Keratinocyte (primary cell): Measurements from ENCODE around the gene WFS1. TPM values are rescaled to one million over a fixed set of nuclear protein-coding genes. Genes with fewer than 3 reads are reported as not detected.

Experiments
- DNase-seq: peaks from one replicate; pipeline ENCODE4 v3.0.0-alpha.2; 2011; ENCODE audit warnings: low read depth, missing footprints, low spot score
- FAIRE-seq: peaks from 2 replicates; lab custom pipeline; 2011; peaks lifted over from hg19 to GRCh38; lab: Jason Lieb, UNC
- H2AFZ ChIP-seq: 2 replicates; pipeline ENCODE4 v1.6.0; 2012; ENCODE audit warnings: low read length, control low read depth, inconsistent platforms; ENCODE audit not compliant: control insufficient read depth
- H3K27ac ChIP-seq: 2 replicates; pipeline ENCODE4 v1.5.1; 2011; ENCODE audit warnings: low read length; ENCODE audit not compliant: control insufficient read depth, insufficient read depth
- H3K27me3 ChIP-seq: 3 replicates; pipeline ENCODE4 v1.6.0; 2011; ENCODE audit warnings: low read length; ENCODE audit not compliant: control insufficient read depth, insufficient read depth; ENCODE audit errors: extremely low read depth
- H3K36me3 ChIP-seq, 2 experiments: 2 replicates in 1 of 2; 3 replicates in 1 of 2; pipeline ENCODE4 v1.5.1; 2011; ENCODE audit warnings: low read length in 2 of 2, mild to moderate bottlenecking in 1 of 2; ENCODE audit not compliant: control insufficient read depth in 2 of 2, insufficient read depth in 2 of 2; ENCODE audit errors: extremely low read depth in 1 of 2
- H3K4me1 ChIP-seq: 3 replicates; pipeline ENCODE4 v1.5.1; 2011; ENCODE audit warnings: low read length; ENCODE audit not compliant: control insufficient read depth, insufficient read depth; ENCODE audit errors: extremely low read depth
- H3K4me2 ChIP-seq: 3 replicates; pipeline ENCODE4 v1.6.0; 2011; ENCODE audit warnings: low read depth, low read length; ENCODE audit not compliant: control insufficient read depth, insufficient read depth; ENCODE audit errors: extremely low read depth
- H3K4me3 ChIP-seq, 3 experiments: fragments of 200-600 bp in 1 of 3; sonication (generic) in 1 of 3; 2 replicates in 2 of 3; 3 replicates in 1 of 3; pipeline ENCODE4 v1.5.1; 2011 to 2016; ENCODE audit warnings: low read length in 3 of 3, mild to moderate bottlenecking in 3 of 3, control low read depth in 2 of 3, inconsistent platforms in 1 of 3, low read depth in 1 of 3, mixed read lengths in 1 of 3, mixed run types in 1 of 3, moderate library complexity in 1 of 3; ENCODE audit not compliant: control insufficient read depth in 2 of 3, insufficient read depth in 2 of 3; ENCODE audit errors: extremely low read depth in 1 of 3
- H3K79me2 ChIP-seq: 2 replicates; pipeline ENCODE4 v1.6.0; 2012; ENCODE audit warnings: low read length; ENCODE audit not compliant: control insufficient read depth, insufficient read depth
- H3K9ac ChIP-seq: 3 replicates; pipeline ENCODE4 v1.6.0; 2011; ENCODE audit warnings: low read length; ENCODE audit not compliant: control insufficient read depth, insufficient read depth; ENCODE audit errors: extremely low read depth
- H3K9me1 ChIP-seq: 3 replicates; pipeline ENCODE4 v1.6.0; 2011; ENCODE audit warnings: low read length; ENCODE audit not compliant: control insufficient read depth, insufficient read depth; ENCODE audit errors: extremely low read depth
- H3K9me3 ChIP-seq: 2 replicates; pipeline ENCODE4 v1.5.1; 2012; ENCODE audit warnings: low read depth, low read length; ENCODE audit not compliant: control insufficient read depth
- H4K20me1 ChIP-seq: 3 replicates; pipeline ENCODE4 v1.6.0; 2011; ENCODE audit warnings: low read length; ENCODE audit not compliant: control insufficient read depth, insufficient read depth; ENCODE audit errors: extremely low read depth
- CTCF ChIP-seq, 3 experiments: IDR thresholded peaks in 1 of 3; conservative IDR thresholded peaks in 1 of 3; optimal IDR thresholded peaks in 1 of 3; 2 replicates in 2 of 3; 3 replicates in 1 of 3; pipeline versions ENCODE3 to v1.5.1; 2011; ENCODE audit warnings: low read length in 3 of 3, mild to moderate bottlenecking in 3 of 3, moderate library complexity in 2 of 3, control low read depth in 1 of 3, inconsistent platforms in 1 of 3; ENCODE audit not compliant: insufficient read depth in 2 of 3; ENCODE audit errors: extremely low read depth in 1 of 3
- EZH2 ChIP-seq: IDR thresholded peaks from one replicate; pipeline ENCODE4 v1.6.1; 2012; ENCODE audit warnings: inconsistent platforms, mild to moderate bottlenecking, low read length, moderate library complexity
- dilution Hi-C: fragments of 300-500 bp; cut with MboI; formaldehyde crosslinking; loops from one replicate; pipeline ENCODE4 v1.7.0; 2020; ENCODE audit warnings: low sequenced_read_pairs; ENCODE audit not compliant: extremely low pct_ligation_motif_present
- polyA plus RNA-seq, 5 experiments: library from polyadenylated mRNA; depleted of rRNA in 3 of 5; stranded (reverse) in 3 of 5; stranded (forward) in 1 of 5; unstranded in 1 of 5; fragments of >200 nt; gene quantifications; 1 replicate in 1 of 5; 2 replicates in 3 of 5; 3 replicates in 1 of 5; pipeline versions ENCODE4 v1.2.1 to v1.2.3, GENCODE V29; 2011 to 2012; ENCODE audit warnings: missing spikeins in 2 of 5, low read depth in 1 of 5, low replicate concordance in 1 of 5

The WFS1 gene
- polyA plus RNA-seq, 1 donor (not counting 4 experiments of a cell fraction or from before 2014, with no cell fraction given), result 7.0 TPM

GRCh38 chr4:6337331-6337935 lies 67.8 kb downstream of the WFS1 start:
- TF ChIP-seq CTCF (optimal IDR thresholded peaks at IDR 0.05 in 1 of 3, IDR thresholded peaks at IDR 0.05 in 1 of 3, conservative IDR thresholded peaks at IDR 0.05 in 1 of 3; ENCODE audit: extremely low read depth in 1 of 3, insufficient read depth in 2 of 3, low read length in 3 of 3), result no peak
- TF ChIP-seq EZH2, result no peak
- Histone ChIP-seq H3K4me2 (no peak overlapping the region), H3K9me1 (no peaks in the 10 kb centered on the region), H2AFZ (no peak overlapping the region), H3K27ac (no peak overlapping the region), H4K20me1 (no peaks in the 10 kb centered on the region), H3K4me1 (no peaks in the 10 kb centered on the region), H3K36me3 (peaks cover 0 to 5% of the 10 kb centered on the region in 2 experiments), H3K9ac (no peak overlapping the region), H3K4me3 (no peak overlapping the region), H3K9me3 (no peaks in the 10 kb centered on the region), H3K79me2 (no peaks in the 10 kb centered on the region), H3K27me3 (no peaks in the 10 kb centered on the region)
- DNase-seq (no peak), FAIRE-seq (no peak)
- dilution Hi-C loops, result no loop called here

- Histone ChIP-seq H3K27me3 (no peaks in the 10 kb centered on the region), H3K4me1 (peaks cover 1% of the 10 kb centered on the region), H3K4me3 (no peak overlapping the region), H3K27ac (no peak overlapping the region), H3K79me2 (no peaks in the 10 kb centered on the region), H4K20me1 (no peaks in the 10 kb centered on the region), H3K36me3 (peaks cover 0 to 3% of the 10 kb centered on the region in 2 experiments), H2AFZ (no peak overlapping the region), H3K4me2 (no peak overlapping the region), H3K9me3 (no peaks in the 10 kb centered on the region), H3K9ac (no peak overlapping the region), H3K9me1 (no peaks in the 10 kb centered on the region)
- no peak for TF ChIP-seq CTCF (optimal IDR thresholded peaks at IDR 0.05 in 1 of 3, IDR thresholded peaks at IDR 0.05 in 1 of 3, conservative IDR thresholded peaks at IDR 0.05 in 1 of 3; ENCODE audit: extremely low read depth in 1 of 3, insufficient read depth in 2 of 3, low read length in 3 of 3)
- no peak for TF ChIP-seq EZH2
- DNase-seq (no peak), FAIRE-seq (no peak)
- dilution Hi-C loops, result no loop called here
Observed at GRCh38 chr4:6338175-6338950, 68.7 kb downstream of the WFS1 start.
